Neutrophil (primary cell): ENCODE data around the gene KCNAB2.

ENCODE experiments used
- H3K27ac ChIP-seq: fragments of 200-600 bp; sonication (generic); 2 replicates; pipeline ENCODE4 v1.5.1; 2016; ENCODE audit warnings: mild to moderate bottlenecking, moderate library complexity
- H3K27me3 ChIP-seq: fragments of 200-600 bp; sonication (generic); 2 replicates; pipeline ENCODE4 v1.6.0; 2016; ENCODE audit warnings: mild to moderate bottlenecking
- H3K36me3 ChIP-seq: fragments of 200-600 bp; sonication (generic); 2 replicates; pipeline ENCODE4 v1.5.1; 2017
- H3K4me1 ChIP-seq, 2 experiments: fragments of 200-600 bp in 1 of 2; sonication (generic) in 1 of 2; 1 replicate in 1 of 2; 2 replicates in 1 of 2; pipeline versions ENCODE4 v1.5.1 to v1.6.1; 2013 to 2016; ENCODE audit warnings: low read depth in 1 of 2, low read length in 1 of 2, mild to moderate bottlenecking in 1 of 2, moderate library complexity in 1 of 2; ENCODE audit not compliant: control insufficient read depth in 1 of 2, insufficient read depth in 1 of 2
- H3K4me3 ChIP-seq, 2 experiments: fragments of 200-600 bp in 1 of 2; sonication (generic) in 1 of 2; 1 replicate in 1 of 2; 2 replicates in 1 of 2; pipeline ENCODE4 v1.5.1; 2013 to 2016; ENCODE audit warnings: low read depth in 1 of 2, low read length in 1 of 2, mild to moderate bottlenecking in 1 of 2, moderate library complexity in 1 of 2
- H3K9me3 ChIP-seq: fragments of 200-600 bp; sonication (generic); 2 replicates; pipeline ENCODE4 v1.5.1; 2016
- CTCF ChIP-seq: fragments of 200-600 bp; sonication (generic); IDR thresholded peaks from 2 replicates; pipeline ENCODE4 v1.5.1; 2016; ENCODE audit warnings: antibody characterized with exemption

Gene KCNAB2

GRCh38 chr1:6026095-6026809 is 19.4 kb upstream of the KCNAB2 start:
- H3K4me3 ChIP-seq, result peak overlapping the region; percentile 65 to 81
- peak; percentile 64 for TF ChIP-seq CTCF
- H3K27ac ChIP-seq, result peak overlapping the region; percentile 99
- no peaks in the 10 kb centered on the region for H3K27me3 ChIP-seq
- peaks cover 62 to 63% of the 10 kb centered on the region in 2 experiments for H3K4me1 ChIP-seq
- no peaks in the 10 kb centered on the region for H3K36me3 ChIP-seq
- no peaks in the 10 kb centered on the region for H3K9me3 ChIP-seq

- Histone ChIP-seq H3K27me3 (no peaks in the 10 kb centered on the region), H3K36me3 (no peaks in the 10 kb centered on the region), H3K4me1 (peaks cover 63 to 69% of the 10 kb centered on the region in 2 experiments), H3K4me3 (peak overlapping the region; percentile 65 to 81), H3K9me3 (no peaks in the 10 kb centered on the region), H3K27ac (peak overlapping the region; percentile 99)
- TF ChIP-seq CTCF, result no peak
Observed at GRCh38 chr1:6027591-6027990, 18.1 kb upstream of the KCNAB2 start.

- peaks cover 63 to 72% of the 10 kb centered on the region in 2 experiments for H3K4me1 ChIP-seq
- H3K9me3 ChIP-seq, result no peaks in the 10 kb centered on the region
- no peaks in the 10 kb centered on the region for H3K27me3 ChIP-seq
- no peaks in the 10 kb centered on the region for H3K36me3 ChIP-seq
- H3K27ac ChIP-seq, result peak overlapping the region; percentile 99
- H3K4me3 ChIP-seq, result peak overlapping the region; percentile 65 to 81
- peak; percentile 62 for TF ChIP-seq CTCF
Observed at GRCh38 chr1:6028042-6028850, 17.4 kb upstream of the KCNAB2 start.

GRCh38 chr1:6029351-6029750 is 16.3 kb upstream of the KCNAB2 start:
- peak overlapping the region; percentile 99 for H3K27ac ChIP-seq
- peaks cover 71 to 82% of the 10 kb centered on the region in 2 experiments for H3K4me1 ChIP-seq
- peak overlapping the region; percentile 65 to 81 for H3K4me3 ChIP-seq

GRCh38 chr1:6030132-6030531 is 15.6 kb upstream of the KCNAB2 start:
- Histone ChIP-seq H3K4me3 (peak overlapping the region in 1 of 2 experiments; percentile 14), H3K27me3 (no peaks in the 10 kb centered on the region), H3K36me3 (peaks cover 10% of the 10 kb centered on the region), H3K4me1 (peaks cover 68 to 84% of the 10 kb centered on the region in 2 experiments), H3K9me3 (no peaks in the 10 kb centered on the region), H3K27ac (peak overlapping the region; percentile 99)
- no peak for TF ChIP-seq CTCF

More at GRCh38 chr1:6029351-6029750, 16.3 kb upstream of the KCNAB2 start:
- no peaks in the 10 kb centered on the region for H3K27me3 ChIP-seq
- H3K9me3 ChIP-seq, result no peaks in the 10 kb centered on the region
- no peak for TF ChIP-seq CTCF
- H3K36me3 ChIP-seq, result peaks cover 2% of the 10 kb centered on the region
